PFSK-1 (cell line): Measurements from ENCODE around the gene DNAJC30.

Experiments used
- FOXP2 ChIP-seq: optimal IDR thresholded peaks from 2 replicates; pipeline ENCODE3; 2011; ENCODE audit warnings: borderline replicate concordance, control low read depth, inconsistent platforms; ENCODE audit not compliant: insufficient read depth; ENCODE audit errors: extremely low read length, extremely low read depth
- POLR2AphosphoS5 ChIP-seq: IDR thresholded peaks from 2 replicates; pipeline ENCODE4 v1.6.1; 2012; ENCODE audit warnings: low read depth, mild to moderate bottlenecking, control low read depth, low read length, moderate library complexity
- REST ChIP-seq, 2 experiments: IDR thresholded peaks; 2 replicates each; pipeline versions ENCODE4 v1.6.1 to v1.8.0; 2011 to 2012; ENCODE audit warnings: low read depth in 2 of 2, low read length in 2 of 2, control low read depth in 1 of 2, inconsistent platforms in 1 of 2, mild to moderate bottlenecking in 1 of 2, moderate library complexity in 1 of 2; ENCODE audit not compliant: insufficient read depth in 1 of 2
- SIN3A ChIP-seq: IDR thresholded peaks from 2 replicates; pipeline ENCODE4 v1.6.1; 2012; ENCODE audit warnings: mild to moderate bottlenecking, low read length, moderate library complexity, borderline replicate concordance; ENCODE audit not compliant: insufficient read depth
- TAF1 ChIP-seq: IDR thresholded peaks from 2 replicates; pipeline ENCODE4 v1.6.1; 2012; ENCODE audit warnings: low read length, control low read depth, borderline replicate concordance; ENCODE audit not compliant: insufficient read depth

The DNAJC30 gene

GRCh38 chr7:73707045-73707631, 23.9 kb upstream of the DNAJC30 start:
- TF ChIP-seq TAF1: no peak
- TF ChIP-seq FOXP2: no peak
- no peak for TF ChIP-seq POLR2AphosphoS5
- no peak for TF ChIP-seq REST (IDR thresholded peaks at IDR 0.05; ENCODE audit: insufficient read depth in 1 of 2, low read depth in 2 of 2, low read length in 2 of 2)
- no peak for TF ChIP-seq SIN3A

GRCh38 chr7:73706126-73707044, 23.1 kb upstream of the DNAJC30 start:
- no peak for TF ChIP-seq REST (IDR thresholded peaks at IDR 0.05; ENCODE audit: insufficient read depth in 1 of 2, low read depth in 2 of 2, low read length in 2 of 2)
- TF ChIP-seq FOXP2: no peak
- TF ChIP-seq TAF1: no peak
- no peak for TF ChIP-seq POLR2AphosphoS5
- TF ChIP-seq SIN3A: no peak

GRCh38 chr7:73705551-73705920, 22.3 kb upstream of the DNAJC30 start:
- TF ChIP-seq REST (IDR thresholded peaks at IDR 0.05; ENCODE audit: insufficient read depth in 1 of 2, low read depth in 2 of 2, low read length in 2 of 2) (no peak), SIN3A (no peak), FOXP2 (no peak), POLR2AphosphoS5 (no peak), TAF1 (no peak)

- TF ChIP-seq TAF1 (no peak), FOXP2 (no peak), REST (IDR thresholded peaks at IDR 0.05; ENCODE audit: insufficient read depth in 1 of 2, low read depth in 2 of 2, low read length in 2 of 2) (no peak), POLR2AphosphoS5 (no peak), SIN3A (no peak)
These were observed 21.6 kb upstream of the DNAJC30 start for GRCh38 chr7:73704640-73705550.
